ENCODE measurements around the gene SLC6A19. TPM values are rescaled to one million over a fixed set of nuclear protein-coding genes. Genes with fewer than 3 reads are reported as not detected.

SLC6A19 gene
- total RNA-seq, 1 experiment from 2014 or later = 0.04 TPM

- Mint-ChIP-seq H3K36me3 (no peaks in the 10 kb centered on the region), H3K4me3 (peak overlapping the region; percentile 72), H3K27me3 (ENCODE audit: low read depth) (no peaks in the 10 kb centered on the region), H3K9me3 (no peaks in the 10 kb centered on the region), H3K4me1 (peaks cover 2% of the 10 kb centered on the region; the same call in 1 of the 2 replicates), H3K27ac (no peak overlapping the region)
- peak; percentile 67 for DNase-seq (ENCODE audit: low spot score)
- ATAC-seq = peak; percentile 78
- POLR2A ChIA-PET = interaction anchor here (0.5 to 0.6 kb wide), 2 partner anchors 15 to 146 kb away, joined by 3 to 9 read pairs; no protein-coding TSS in a partner anchor
- TF ChIP-seq, protein P1, sequence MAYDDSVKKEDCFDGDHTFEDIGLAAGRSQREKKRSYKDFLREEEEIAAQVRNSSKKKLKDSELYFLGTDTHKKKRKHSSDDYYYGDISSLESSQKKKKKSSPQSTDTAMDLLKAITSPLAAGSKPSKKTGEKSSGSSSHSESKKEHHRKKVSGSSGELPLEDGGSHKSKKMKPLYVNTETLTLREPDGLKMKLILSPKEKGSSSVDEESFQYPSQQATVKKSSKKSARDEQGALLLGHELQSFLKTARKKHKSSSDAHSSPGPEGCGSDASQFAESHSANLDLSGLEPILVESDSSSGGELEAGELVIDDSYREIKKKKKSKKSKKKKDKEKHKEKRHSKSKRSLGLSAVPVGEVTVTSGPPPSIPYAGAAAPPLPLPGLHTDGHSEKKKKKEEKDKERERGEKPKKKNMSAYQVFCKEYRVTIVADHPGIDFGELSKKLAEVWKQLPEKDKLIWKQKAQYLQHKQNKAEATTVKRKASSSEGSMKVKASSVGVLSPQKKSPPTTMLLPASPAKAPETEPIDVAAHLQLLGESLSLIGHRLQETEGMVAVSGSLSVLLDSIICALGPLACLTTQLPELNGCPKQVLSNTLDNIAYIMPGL (CRISPR knock-in tag; IDR thresholded peaks at IDR 0.05) = 0 out of 2 replicates have a peak, but pooled peaks have one; percentile 30
- TF ChIP-seq FOXP4 (CRISPR knock-in tag; IDR thresholded peaks at IDR 0.05) = peak; percentile 30; the same call in 1 of the 2 replicates
- TF ChIP-seq, protein P2, sequence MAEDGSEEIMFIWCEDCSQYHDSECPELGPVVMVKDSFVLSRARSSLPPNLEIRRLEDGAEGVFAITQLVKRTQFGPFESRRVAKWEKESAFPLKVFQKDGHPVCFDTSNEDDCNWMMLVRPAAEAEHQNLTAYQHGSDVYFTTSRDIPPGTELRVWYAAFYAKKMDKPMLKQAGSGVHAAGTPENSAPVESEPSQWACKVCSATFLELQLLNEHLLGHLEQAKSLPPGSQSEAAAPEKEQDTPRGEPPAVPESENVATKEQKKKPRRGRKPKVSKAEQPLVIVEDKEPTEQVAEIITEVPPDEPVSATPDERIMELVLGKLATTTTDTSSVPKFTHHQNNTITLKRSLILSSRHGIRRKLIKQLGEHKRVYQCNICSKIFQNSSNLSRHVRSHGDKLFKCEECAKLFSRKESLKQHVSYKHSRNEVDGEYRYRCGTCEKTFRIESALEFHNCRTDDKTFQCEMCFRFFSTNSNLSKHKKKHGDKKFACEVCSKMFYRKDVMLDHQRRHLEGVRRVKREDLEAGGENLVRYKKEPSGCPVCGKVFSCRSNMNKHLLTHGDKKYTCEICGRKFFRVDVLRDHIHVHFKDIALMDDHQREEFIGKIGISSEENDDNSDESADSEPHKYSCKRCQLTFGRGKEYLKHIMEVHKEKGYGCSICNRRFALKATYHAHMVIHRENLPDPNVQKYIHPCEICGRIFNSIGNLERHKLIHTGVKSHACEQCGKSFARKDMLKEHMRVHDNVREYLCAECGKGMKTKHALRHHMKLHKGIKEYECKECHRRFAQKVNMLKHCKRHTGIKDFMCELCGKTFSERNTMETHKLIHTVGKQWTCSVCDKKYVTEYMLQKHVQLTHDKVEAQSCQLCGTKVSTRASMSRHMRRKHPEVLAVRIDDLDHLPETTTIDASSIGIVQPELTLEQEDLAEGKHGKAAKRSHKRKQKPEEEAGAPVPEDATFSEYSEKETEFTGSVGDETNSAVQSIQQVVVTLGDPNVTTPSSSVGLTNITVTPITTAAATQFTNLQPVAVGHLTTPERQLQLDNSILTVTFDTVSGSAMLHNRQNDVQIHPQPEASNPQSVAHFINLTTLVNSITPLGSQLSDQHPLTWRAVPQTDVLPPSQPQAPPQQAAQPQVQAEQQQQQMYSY (CRISPR knock-in tag; IDR thresholded peaks at IDR 0.05) = no peak
- TF ChIP-seq ZNF425 (CRISPR knock-in tag; conservative IDR thresholded peaks at IDR 0.05) = no peak
- TF ChIP-seq, protein P3, sequence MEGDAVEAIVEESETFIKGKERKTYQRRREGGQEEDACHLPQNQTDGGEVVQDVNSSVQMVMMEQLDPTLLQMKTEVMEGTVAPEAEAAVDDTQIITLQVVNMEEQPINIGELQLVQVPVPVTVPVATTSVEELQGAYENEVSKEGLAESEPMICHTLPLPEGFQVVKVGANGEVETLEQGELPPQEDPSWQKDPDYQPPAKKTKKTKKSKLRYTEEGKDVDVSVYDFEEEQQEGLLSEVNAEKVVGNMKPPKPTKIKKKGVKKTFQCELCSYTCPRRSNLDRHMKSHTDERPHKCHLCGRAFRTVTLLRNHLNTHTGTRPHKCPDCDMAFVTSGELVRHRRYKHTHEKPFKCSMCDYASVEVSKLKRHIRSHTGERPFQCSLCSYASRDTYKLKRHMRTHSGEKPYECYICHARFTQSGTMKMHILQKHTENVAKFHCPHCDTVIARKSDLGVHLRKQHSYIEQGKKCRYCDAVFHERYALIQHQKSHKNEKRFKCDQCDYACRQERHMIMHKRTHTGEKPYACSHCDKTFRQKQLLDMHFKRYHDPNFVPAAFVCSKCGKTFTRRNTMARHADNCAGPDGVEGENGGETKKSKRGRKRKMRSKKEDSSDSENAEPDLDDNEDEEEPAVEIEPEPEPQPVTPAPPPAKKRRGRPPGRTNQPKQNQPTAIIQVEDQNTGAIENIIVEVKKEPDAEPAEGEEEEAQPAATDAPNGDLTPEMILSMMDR (IDR thresholded peaks at IDR 0.05) = peak; percentile 35
- no peak for TF ChIP-seq EMX1 (CRISPR knock-in tag; IDR thresholded peaks at IDR 0.05)
- CTCF ChIA-PET = interaction anchor here (0.5 to 2.5 kb wide), 42 partner anchors 15 to 485 kb away, joined by 3 to 18 read pairs (median 4); partner anchors contain the start of genes BRD9, TERT and TRIP13
These were observed 33.4 kb upstream of the SLC6A19 start for GRCh38 chr5:1167728-1168709.

GRCh38 chr5:1168796-1169195, 32.6 kb upstream of the SLC6A19 start:
- H3K27ac Mint-ChIP-seq = no peak overlapping the region
- no peaks in the 10 kb centered on the region for H3K36me3 Mint-ChIP-seq
- DNase-seq (ENCODE audit: low spot score) (no peak), ATAC-seq (no peak)
- H3K27me3 Mint-ChIP-seq (ENCODE audit: low read depth) = peaks cover 3% of the 10 kb centered on the region; the same call in 1 of the 2 replicates
- POLR2A ChIA-PET = no interaction called here
- CTCF ChIA-PET = interaction anchor here (1.3 to 2.5 kb wide), 3 partner anchors 36 to 223 kb away, joined by 4 to 6 read pairs (median 6); no protein-coding TSS in a partner anchor
- peaks cover 2% of the 10 kb centered on the region; the same call in 1 of the 2 replicates for H3K4me1 Mint-ChIP-seq
- no peak overlapping the region for H3K4me3 Mint-ChIP-seq
- H3K9me3 Mint-ChIP-seq = no peaks in the 10 kb centered on the region
- TF ChIP-seq IRF2 (CRISPR knock-in tag; IDR thresholded peaks at IDR 0.05; ENCODE audit: borderline replicate concordance, low read depth) (no peak), ZNF121 (CRISPR knock-in tag; IDR thresholded peaks at IDR 0.05) (no peak), FOXJ3 (CRISPR knock-in tag; IDR thresholded peaks at IDR 0.05; ENCODE audit: borderline replicate concordance) (no peak), USF2 (CRISPR knock-in tag; IDR thresholded peaks at IDR 0.05) (no peak), GABPB1 (CRISPR knock-in tag; IDR thresholded peaks at IDR 0.05) (no peak), ATF1 (CRISPR knock-in tag; IDR thresholded peaks at IDR 0.05) (no peak), SMAD4 (CRISPR knock-in tag; IDR thresholded peaks at IDR 0.05) (no peak), ELF4 (CRISPR knock-in tag; IDR thresholded peaks at IDR 0.05; ENCODE audit: low read depth) (no peak)
